SK-N-SH (cell line): ENCODE results near the gene KRTAP1-1. TPM values are rescaled to one million over a fixed set of nuclear protein-coding genes. Genes with fewer than 3 reads are reported as not detected.

Experiments
- CTCF ChIA-PET: fragments of 300-600, 350-600 bp; formaldehyde crosslinking; extraction: SDS; loops from one replicate; lab custom pipeline; 2021; lab: Yijun Ruan, JAX
- POLR2A ChIA-PET: fragments of 350-600 bp; sonication (Branson Sonifier 250); formaldehyde crosslinking; extraction: SDS; loops from one replicate; lab custom pipeline; 2020; ENCODE audit warnings: antibody characterized with exemption, inconsistent platforms; lab: Yijun Ruan, JAX
- DNase-seq: peaks from one replicate; pipeline ENCODE4 v3.0.0; 2012
- H2AFZ ChIP-seq: fragments of 200-600 bp; sonication (generic); 2 replicates; pipeline ENCODE4 v1.8.1; 2016; ENCODE audit warnings: antibody characterized with exemption, mild to moderate bottlenecking, low read depth
- H3F3A ChIP-seq: fragments of 200-600 bp; sonication (generic); replicated peaks from 2 replicates; pipeline ENCODE3; 2016; ENCODE audit warnings: antibody characterized with exemption, mild to moderate bottlenecking; ENCODE audit not compliant: insufficient read depth
- H3K27ac ChIP-seq, 2 experiments: fragments of 200-500 bp in 1 of 2; fragments of 200-600 bp in 1 of 2; sonication (Bioruptor generic) in 1 of 2; sonication (generic), shearing (Covaris generic) in 1 of 2; 2 replicates each; pipeline versions ENCODE4 v1.5.1 to v1.6.1; 2014 to 2016; ENCODE audit warnings: low read depth in 2 of 2, inconsistent platforms in 1 of 2, low read length in 1 of 2, mild to moderate bottlenecking in 1 of 2, mixed read lengths in 1 of 2
- H3K27me3 ChIP-seq: fragments of 200-600 bp; sonication (generic), shearing (Covaris generic); 2 replicates; pipeline ENCODE4 v1.6.1; 2016; ENCODE audit warnings: mixed run types; ENCODE audit not compliant: insufficient read depth
- H3K36me3 ChIP-seq, 2 experiments: fragments of 200-500 bp in 1 of 2; fragments of 200-600 bp in 1 of 2; sonication (Bioruptor generic) in 1 of 2; sonication (generic) in 1 of 2; replicated peaks in 1 of 2; 2 replicates each; pipeline versions ENCODE3 to v1.5.1; 2014 to 2016; ENCODE audit warnings: low read length in 1 of 2, mild to moderate bottlenecking in 1 of 2; ENCODE audit not compliant: insufficient read depth in 2 of 2, control insufficient read depth in 1 of 2
- H3K4me1 ChIP-seq, 2 experiments: fragments of 200-500 bp in 1 of 2; fragments of 200-600 bp in 1 of 2; sonication (Bioruptor generic) in 1 of 2; sonication (generic), shearing (Covaris generic) in 1 of 2; 2 replicates each; pipeline versions ENCODE4 v1.5.1 to v1.6.1; 2014 to 2016; ENCODE audit warnings: low read depth in 1 of 2, low read length in 1 of 2, mixed run types in 1 of 2; ENCODE audit not compliant: insufficient read depth in 2 of 2, control insufficient read depth in 1 of 2
- H3K4me2 ChIP-seq: fragments of 200-600 bp; sonication (generic), shearing (Covaris generic); 2 replicates; pipeline ENCODE4 v1.6.1; 2017; ENCODE audit warnings: mixed run types
- H3K4me3 ChIP-seq, 2 experiments: fragments of 200-500 bp in 1 of 2; fragments of 200-600 bp in 1 of 2; sonication (Bioruptor generic) in 1 of 2; sonication (generic), shearing (Covaris generic) in 1 of 2; 2 replicates each; pipeline versions ENCODE4 v1.5.1 to v1.8.1; 2014 to 2016; ENCODE audit warnings: low read depth in 2 of 2, inconsistent platforms in 1 of 2, low read length in 1 of 2, mild to moderate bottlenecking in 1 of 2, mixed read lengths in 1 of 2, moderate library complexity in 1 of 2
- H3K79me2 ChIP-seq: fragments of 200-600 bp; sonication (generic); 2 replicates; pipeline ENCODE4 v1.8.1; 2017; ENCODE audit warnings: mild to moderate bottlenecking; ENCODE audit not compliant: insufficient read depth
- H3K9ac ChIP-seq: fragments of 200-600 bp; sonication (generic); 2 replicates; pipeline ENCODE4 v1.6.1; 2017; ENCODE audit warnings: mixed run types
- H3K9me2 ChIP-seq: fragments of 200-600 bp; sonication (generic); 2 replicates; pipeline ENCODE4 v1.6.1; 2017; ENCODE audit warnings: mixed run types
- H3K9me3 ChIP-seq: fragments of 200-600 bp; sonication (generic); 2 replicates; pipeline ENCODE4 v1.6.1; 2017; ENCODE audit warnings: mixed run types, mild to moderate bottlenecking, moderate library complexity
- H4K20me1 ChIP-seq: fragments of 200-600 bp; sonication (generic); 2 replicates; pipeline ENCODE4 v1.6.1; 2017; ENCODE audit warnings: mild to moderate bottlenecking, mixed run types; ENCODE audit not compliant: insufficient read depth
- CHD2 ChIP-seq: fragments of 150-350 bp; IDR thresholded peaks from 2 replicates; pipeline ENCODE4 v1.6.1; 2018; ENCODE audit warnings: low read length; ENCODE audit not compliant: partially characterized antibody
- ELF1 ChIP-seq: IDR thresholded peaks from 2 replicates; pipeline ENCODE4 v1.4.0; 2012
- EP300 ChIP-seq, 2 experiments: IDR thresholded peaks; 2 replicates each; pipeline versions ENCODE4 v1.4.0 to v1.6.1; 2012; ENCODE audit warnings: borderline replicate concordance in 1 of 2, low read depth in 1 of 2, low read length in 1 of 2
- EZH2phosphoT487 ChIP-seq: fragments of 200-600 bp; sonication (generic); IDR thresholded peaks from 2 replicates; pipeline ENCODE4 v1.6.1; 2017; ENCODE audit warnings: low read depth, mixed run types, mild to moderate bottlenecking, antibody characterized with exemption, moderate library complexity, borderline replicate concordance
- FOXM1 ChIP-seq: IDR thresholded peaks from 2 replicates; pipeline ENCODE4 v1.4.0; 2012; ENCODE audit warnings: low read depth, mild to moderate bottlenecking
- GABPA ChIP-seq: IDR thresholded peaks from 2 replicates; pipeline ENCODE4 v1.4.0; 2012; ENCODE audit warnings: low read depth, mild to moderate bottlenecking
- GATA2 ChIP-seq: sonication (generic); formaldehyde crosslinking; IDR thresholded peaks from 2 replicates; pipeline ENCODE4 v1.5.0; 2020; ENCODE audit warnings: mild to moderate bottlenecking, missing genetic modification reagents
- MXI1 ChIP-seq: IDR thresholded peaks from 2 replicates; pipeline ENCODE4 v1.6.1; 2012; ENCODE audit warnings: mild to moderate bottlenecking, low read depth, low read length, improper control_type of control experiment
- RAD21 ChIP-seq: IDR thresholded peaks from 2 replicates; pipeline ENCODE4 v1.6.1; 2012; ENCODE audit warnings: mild to moderate bottlenecking, low read length
- RFX5 ChIP-seq: IDR thresholded peaks from 2 replicates; pipeline ENCODE4 v1.6.1; 2012; ENCODE audit warnings: mild to moderate bottlenecking, improper control_type of control experiment, low read length
- RXRA ChIP-seq: IDR thresholded peaks from 2 replicates; pipeline ENCODE4 v1.4.0; 2012; ENCODE audit warnings: low read depth, mild to moderate bottlenecking, borderline replicate concordance
- SIN3A ChIP-seq: IDR thresholded peaks from 2 replicates; pipeline ENCODE4 v1.6.1; 2012; ENCODE audit warnings: low read depth, mild to moderate bottlenecking, low read length, moderate library complexity, borderline replicate concordance
- SMC3 ChIP-seq: IDR thresholded peaks from 2 replicates; pipeline ENCODE4 v1.6.1; 2012; ENCODE audit warnings: low read depth, low read length, improper control_type of control experiment
- TAF1 ChIP-seq: IDR thresholded peaks from 2 replicates; pipeline ENCODE4 v1.6.1; 2012; ENCODE audit warnings: low read depth, mild to moderate bottlenecking, low read length, moderate library complexity, borderline replicate concordance
- TCF12 ChIP-seq: IDR thresholded peaks from 2 replicates; pipeline ENCODE4 v1.4.0; 2012
- USF1 ChIP-seq: IDR thresholded peaks from 2 replicates; pipeline ENCODE4 v1.4.0; 2012; ENCODE audit warnings: low read depth, borderline replicate concordance
- ZBTB33 ChIP-seq: IDR thresholded peaks from 2 replicates; pipeline ENCODE4 v1.4.0; 2012; ENCODE audit warnings: low read depth, borderline replicate concordance
- WGBS: methylation state at CpG from one replicate; pipeline ENCODE4 v1.1.6; 2017; ENCODE audit warnings: low lambda C conversion rate; 5-methylcytosine and 5-hydroxymethylcytosine counted together
- polyA plus RNA-seq, 3 experiments: library from polyadenylated mRNA; depleted of rRNA; stranded (reverse); fragments of >200 nt; gene quantifications; 2 replicates each; pipeline ENCODE4 v1.2.3, GENCODE V29; 2012
- TF ChIP-seq, protein P1 (sequence below): IDR thresholded peaks from 2 replicates; pipeline ENCODE4 v1.4.0; 2012; ENCODE audit warnings: low read depth
- TF ChIP-seq, protein P2 (sequence below): IDR thresholded peaks from 2 replicates; pipeline ENCODE4; 2012
- TF ChIP-seq, protein P3 (sequence below): fragments of 200-600 bp; sonication (generic); IDR thresholded peaks from 2 replicates; pipeline ENCODE4 v1.6.1; 2017; ENCODE audit warnings: antibody characterized with exemption, mild to moderate bottlenecking, moderate library complexity

The KRTAP1-1 gene
- polyA plus RNA-seq, 1 of the 3 experiments (the other 2 are of a cell fraction): not detected

- POLR2A ChIA-PET: no interaction called here
Measured at GRCh38 chr17:41009936-41010335, 31.3 kb downstream of the KRTAP1-1 start.

More at GRCh38 chr17:41009936-41010335, 31.3 kb downstream of the KRTAP1-1 start:
- CTCF ChIA-PET: interaction anchor here (0.6 kb wide), 1 partner anchor 73 kb away, joined by 3 read pairs; no protein-coding TSS in a partner anchor
- H3K27me3 ChIP-seq: peaks cover 31% of the 10 kb centered on the region; the same call in 1 of the 2 replicates
- H3K4me2 ChIP-seq: no peak overlapping the region
- H3K36me3 ChIP-seq: no peaks in the 10 kb centered on the region
- no peaks in the 10 kb centered on the region for H4K20me1 ChIP-seq
- DNase-seq: no peak
- H3K4me1 ChIP-seq: no peaks in the 10 kb centered on the region
- no peaks in the 10 kb centered on the region for H3F3A ChIP-seq
- no peak overlapping the region for H3K4me3 ChIP-seq
- TF ChIP-seq ELF1 (no peak), TAF1 (no peak), GATA2 (CRISPR knock-in tag) (no peak), SIN3A (no peak), RXRA (no peak), EZH2phosphoT487 (no peak), ZBTB33 (no peak), EP300 (IDR thresholded peaks at IDR 0.05; ENCODE audit: borderline replicate concordance in 1 of 2, low read depth in 1 of 2, low read length in 1 of 2) (no peak), RFX5 (no peak), USF1 (no peak), MXI1 (no peak), CHD2 (no peak), TCF12 (no peak), SMC3 (no peak), GABPA (no peak), RAD21 (no peak), FOXM1 (no peak)
- TF ChIP-seq, protein P1, sequence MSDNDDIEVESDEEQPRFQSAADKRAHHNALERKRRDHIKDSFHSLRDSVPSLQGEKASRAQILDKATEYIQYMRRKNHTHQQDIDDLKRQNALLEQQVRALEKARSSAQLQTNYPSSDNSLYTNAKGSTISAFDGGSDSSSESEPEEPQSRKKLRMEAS: no peak
- TF ChIP-seq, protein P2, sequence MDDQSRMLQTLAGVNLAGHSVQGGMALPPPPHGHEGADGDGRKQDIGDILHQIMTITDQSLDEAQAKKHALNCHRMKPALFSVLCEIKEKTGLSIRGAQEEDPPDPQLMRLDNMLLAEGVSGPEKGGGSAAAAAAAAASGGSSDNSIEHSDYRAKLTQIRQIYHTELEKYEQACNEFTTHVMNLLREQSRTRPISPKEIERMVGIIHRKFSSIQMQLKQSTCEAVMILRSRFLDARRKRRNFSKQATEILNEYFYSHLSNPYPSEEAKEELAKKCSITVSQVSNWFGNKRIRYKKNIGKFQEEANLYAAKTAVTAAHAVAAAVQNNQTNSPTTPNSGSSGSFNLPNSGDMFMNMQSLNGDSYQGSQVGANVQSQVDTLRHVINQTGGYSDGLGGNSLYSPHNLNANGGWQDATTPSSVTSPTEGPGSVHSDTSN: no peak
- TF ChIP-seq, protein P3, sequence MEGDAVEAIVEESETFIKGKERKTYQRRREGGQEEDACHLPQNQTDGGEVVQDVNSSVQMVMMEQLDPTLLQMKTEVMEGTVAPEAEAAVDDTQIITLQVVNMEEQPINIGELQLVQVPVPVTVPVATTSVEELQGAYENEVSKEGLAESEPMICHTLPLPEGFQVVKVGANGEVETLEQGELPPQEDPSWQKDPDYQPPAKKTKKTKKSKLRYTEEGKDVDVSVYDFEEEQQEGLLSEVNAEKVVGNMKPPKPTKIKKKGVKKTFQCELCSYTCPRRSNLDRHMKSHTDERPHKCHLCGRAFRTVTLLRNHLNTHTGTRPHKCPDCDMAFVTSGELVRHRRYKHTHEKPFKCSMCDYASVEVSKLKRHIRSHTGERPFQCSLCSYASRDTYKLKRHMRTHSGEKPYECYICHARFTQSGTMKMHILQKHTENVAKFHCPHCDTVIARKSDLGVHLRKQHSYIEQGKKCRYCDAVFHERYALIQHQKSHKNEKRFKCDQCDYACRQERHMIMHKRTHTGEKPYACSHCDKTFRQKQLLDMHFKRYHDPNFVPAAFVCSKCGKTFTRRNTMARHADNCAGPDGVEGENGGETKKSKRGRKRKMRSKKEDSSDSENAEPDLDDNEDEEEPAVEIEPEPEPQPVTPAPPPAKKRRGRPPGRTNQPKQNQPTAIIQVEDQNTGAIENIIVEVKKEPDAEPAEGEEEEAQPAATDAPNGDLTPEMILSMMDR: no peak
- H3K27ac ChIP-seq: no peak overlapping the region
- no peak overlapping the region for H2AFZ ChIP-seq
- H3K9me2 ChIP-seq: no peaks in the 10 kb centered on the region
- no peak overlapping the region for H3K9ac ChIP-seq
- H3K9me3 ChIP-seq: no peaks in the 10 kb centered on the region
- no peaks in the 10 kb centered on the region for H3K79me2 ChIP-seq
- WGBS: 6% methylated on average over 1 of the region's 1 CpG
